Gastroesophageal sphincter (tissue), 3 donors: ENCODE measurements around the gene GALNTL6.

Experiments
- CTCF ChIP-seq, 4 experiments: fragments of 200-600 bp in 2 of 4; fragments of 450-650 bp in 2 of 4; sonication (generic) in 1 of 4; IDR thresholded peaks; one replicate each; pipeline ENCODE4 v1.5.1; 2017 to 2019; ENCODE audit warnings: antibody characterized with exemption in 4 of 4, mild to moderate bottlenecking in 2 of 4, moderate library complexity in 2 of 4
- EP300 ChIP-seq: sonication (generic); formaldehyde crosslinking; IDR thresholded peaks from one replicate; pipeline ENCODE4 v1.6.1; 2017; ENCODE audit warnings: antibody characterized with exemption, mild to moderate bottlenecking
- POLR2A ChIP-seq, 2 donors: fragments of 450-650 bp; IDR thresholded peaks; one replicate each; pipeline ENCODE4 v1.6.1; 2017; ENCODE audit warnings: antibody characterized with exemption in 2 of 2, mild to moderate bottlenecking in 2 of 2, moderate library complexity in 1 of 2
- POLR2AphosphoS5 ChIP-seq: sonication (generic); formaldehyde crosslinking; IDR thresholded peaks from one replicate; pipeline ENCODE4 v1.6.1; 2017; ENCODE audit warnings: antibody characterized with exemption

- TF ChIP-seq CTCF (IDR thresholded peaks at IDR 0.05) (no peak), POLR2A (IDR thresholded peaks at IDR 0.05) (no peak), EP300 (no peak), POLR2AphosphoS5 (no peak)
Observed at GRCh38 chr4:171875291-171875690, 62.1 kb downstream of the GALNTL6 start.
